Testis (tissue), 3 donors: ENCODE measurements around the gene RHOBTB3. TPM values are rescaled to one million over a fixed set of nuclear protein-coding genes. Genes with fewer than 3 reads are reported as not detected.
A peak's percentile ranks its signal among the peaks of the same experiment; 100 is the strongest.

Experiments used
- DNase-seq: peaks from one replicate; pipeline ENCODE4 v3.0.0-alpha.2; 2019
- H3K27ac ChIP-seq, 2 donors: fragments of 200-600 bp; sonication (generic); one replicate each; pipeline ENCODE4 v1.5.1; 2019
- H3K27me3 ChIP-seq: fragments of 200-600 bp; sonication (generic); one replicate; pipeline ENCODE4 v1.5.1; 2019
- H3K36me3 ChIP-seq: fragments of 200-600 bp; sonication (generic); one replicate; pipeline ENCODE4 v1.5.1; 2017; ENCODE audit warnings: low read depth; ENCODE audit errors: missing control alignments
- H3K4me1 ChIP-seq: fragments of 200-600 bp; sonication (generic); one replicate; pipeline ENCODE4 v1.5.1; 2019
- H3K4me3 ChIP-seq, 2 donors: fragments of 200-600 bp; sonication (generic); one replicate each; pipeline ENCODE4 v1.5.1; 2017 to 2019
- H3K9me3 ChIP-seq: fragments of 200-600 bp; sonication (generic); one replicate; pipeline ENCODE4 v1.5.1; 2017
- POLR2A ChIP-seq: fragments of 450-650 bp; IDR thresholded peaks from one replicate; pipeline ENCODE4 v1.6.1; 2017; ENCODE audit warnings: antibody characterized with exemption, mild to moderate bottlenecking, moderate library complexity
- WGBS, 2 donors: methylation state at CpG; one replicate each; pipeline ENCODE4 v1.1.5; 2018; 5-methylcytosine and 5-hydroxymethylcytosine counted together
- intact Hi-C: fragments of 100-400 bp; cut with DNase I; formaldehyde crosslinking; loops from one replicate; pipeline ENCODE4 v1.15.1; 2023; ENCODE audit warnings: low total_unique reads
- polyA plus RNA-seq: library from polyadenylated mRNA; stranded (reverse); fragments of 350-450 nt; fragmentation: Illumina TruSeq; extraction: RNeasy Lipid Tissue Mini Kit (QIAGEN cat#74804); gene quantifications from one replicate; pipeline ENCODE4 v1.2.3, GENCODE V29; 2014; ENCODE audit warnings: low read depth, low replicate concordance; ENCODE audit not compliant: insufficient read depth
- total RNA-seq, 2 donors: library from RNA; depleted of rRNA; stranded (reverse); fragments of >200 nt; gene quantifications; one replicate each; pipeline ENCODE4 v1.2.3, GENCODE V29; 2016
- TF ChIP-seq, protein P1 (sequence below), 3 experiments: fragments of 450-650 bp in 2 of 3; fragments of 200-600 bp in 1 of 3; sonication (generic) in 1 of 3; IDR thresholded peaks; one replicate each; pipeline ENCODE4 v1.5.1; 2016 to 2019; ENCODE audit warnings: antibody characterized with exemption in 3 of 3, mild to moderate bottlenecking in 2 of 3, moderate library complexity in 1 of 3

The RHOBTB3 gene
- total and polyA plus RNA-seq, 3 donors from 2014 or later, result 44.1 to 190 (median 163) TPM

DNA sequence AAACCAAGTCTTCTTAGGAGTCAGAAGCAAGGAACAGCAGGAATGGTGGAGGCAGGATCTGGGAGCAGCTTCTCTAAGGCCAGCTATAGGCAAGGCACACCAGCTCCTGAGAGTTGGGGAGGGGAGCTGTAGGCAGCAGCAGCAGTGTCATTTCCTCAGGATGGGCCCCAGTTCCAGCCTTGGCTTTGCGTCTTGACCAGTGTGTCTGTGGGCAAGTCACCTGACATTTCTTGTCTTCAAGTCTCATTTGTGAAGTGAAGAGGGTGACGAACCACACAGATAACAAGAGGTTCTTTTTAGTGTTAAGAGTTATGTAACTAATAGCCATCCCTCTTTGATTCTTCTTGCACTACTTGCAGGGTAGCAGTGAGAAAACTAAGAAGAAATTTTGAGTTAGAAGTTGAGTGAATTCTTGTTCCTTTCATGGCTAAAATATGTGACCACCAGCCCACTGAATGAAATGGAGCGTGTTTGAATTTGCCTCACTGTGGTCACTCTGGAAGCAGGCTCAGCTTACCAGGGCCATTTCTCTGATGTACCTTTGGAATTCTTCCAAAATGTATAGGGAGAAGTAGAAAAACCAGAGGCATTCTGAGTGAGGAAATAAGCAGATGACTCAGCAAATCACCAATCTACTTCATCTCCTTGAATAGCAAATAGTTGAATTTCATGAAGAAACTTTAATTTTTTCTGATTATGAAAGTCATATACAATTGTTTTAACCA, 42.4 kb downstream of the RHOBTB3 start:
- no peak for DNase-seq
- Histone ChIP-seq H3K27ac (peak overlapping the region; percentile 3 to 48), H3K9me3 (no peaks in the 10 kb centered on the region), H3K4me3 (no peak overlapping the region), H3K27me3 (no peaks in the 10 kb centered on the region), H3K4me1 (peaks cover 25% of the 10 kb centered on the region), H3K36me3 (no peaks in the 10 kb centered on the region)
- intact Hi-C loops, result no loop called here
- 73 to 80% methylated on average over 3 of the region's 3 CpGs for WGBS, 2 donors
- no peak for TF ChIP-seq POLR2A
- TF ChIP-seq, protein P1, sequence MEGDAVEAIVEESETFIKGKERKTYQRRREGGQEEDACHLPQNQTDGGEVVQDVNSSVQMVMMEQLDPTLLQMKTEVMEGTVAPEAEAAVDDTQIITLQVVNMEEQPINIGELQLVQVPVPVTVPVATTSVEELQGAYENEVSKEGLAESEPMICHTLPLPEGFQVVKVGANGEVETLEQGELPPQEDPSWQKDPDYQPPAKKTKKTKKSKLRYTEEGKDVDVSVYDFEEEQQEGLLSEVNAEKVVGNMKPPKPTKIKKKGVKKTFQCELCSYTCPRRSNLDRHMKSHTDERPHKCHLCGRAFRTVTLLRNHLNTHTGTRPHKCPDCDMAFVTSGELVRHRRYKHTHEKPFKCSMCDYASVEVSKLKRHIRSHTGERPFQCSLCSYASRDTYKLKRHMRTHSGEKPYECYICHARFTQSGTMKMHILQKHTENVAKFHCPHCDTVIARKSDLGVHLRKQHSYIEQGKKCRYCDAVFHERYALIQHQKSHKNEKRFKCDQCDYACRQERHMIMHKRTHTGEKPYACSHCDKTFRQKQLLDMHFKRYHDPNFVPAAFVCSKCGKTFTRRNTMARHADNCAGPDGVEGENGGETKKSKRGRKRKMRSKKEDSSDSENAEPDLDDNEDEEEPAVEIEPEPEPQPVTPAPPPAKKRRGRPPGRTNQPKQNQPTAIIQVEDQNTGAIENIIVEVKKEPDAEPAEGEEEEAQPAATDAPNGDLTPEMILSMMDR (IDR thresholded peaks at IDR 0.05), result no peak

DNA sequence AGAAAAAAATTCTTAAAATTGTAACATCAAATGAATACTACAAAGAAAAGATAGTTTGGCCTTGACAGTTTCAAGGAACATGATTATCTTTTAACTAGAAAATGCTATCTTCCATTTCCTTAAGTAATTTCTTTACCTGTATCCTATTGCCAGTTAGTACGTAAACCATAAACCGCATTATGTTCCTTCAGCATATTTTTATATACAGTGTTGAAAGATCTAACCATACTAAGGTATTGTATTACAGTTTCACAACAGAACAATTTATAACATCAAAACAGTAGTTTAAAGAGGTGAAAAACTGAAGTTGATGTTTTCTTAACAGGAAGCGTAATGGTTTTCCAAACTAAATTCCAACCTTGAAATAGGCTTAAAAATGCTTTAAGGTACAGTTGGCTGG, 46.3 kb downstream of the RHOBTB3 start:
- no peak for DNase-seq
- WGBS, 2 donors, result 81% methylated on average over 3 of the region's 3 CpGs
- H3K27me3 ChIP-seq, result no peaks in the 10 kb centered on the region
- peaks cover 29% of the 10 kb centered on the region for H3K4me1 ChIP-seq
- no peaks in the 10 kb centered on the region for H3K9me3 ChIP-seq
- TF ChIP-seq, protein P1 (IDR thresholded peaks at IDR 0.05), result no peak
- TF ChIP-seq POLR2A, result no peak
- H3K4me3 ChIP-seq, result no peak overlapping the region
- intact Hi-C loops, result no loop called here
- no peaks in the 10 kb centered on the region for H3K36me3 ChIP-seq
- peak overlapping the region; percentile 14 to 53 for H3K27ac ChIP-seq

DNA sequence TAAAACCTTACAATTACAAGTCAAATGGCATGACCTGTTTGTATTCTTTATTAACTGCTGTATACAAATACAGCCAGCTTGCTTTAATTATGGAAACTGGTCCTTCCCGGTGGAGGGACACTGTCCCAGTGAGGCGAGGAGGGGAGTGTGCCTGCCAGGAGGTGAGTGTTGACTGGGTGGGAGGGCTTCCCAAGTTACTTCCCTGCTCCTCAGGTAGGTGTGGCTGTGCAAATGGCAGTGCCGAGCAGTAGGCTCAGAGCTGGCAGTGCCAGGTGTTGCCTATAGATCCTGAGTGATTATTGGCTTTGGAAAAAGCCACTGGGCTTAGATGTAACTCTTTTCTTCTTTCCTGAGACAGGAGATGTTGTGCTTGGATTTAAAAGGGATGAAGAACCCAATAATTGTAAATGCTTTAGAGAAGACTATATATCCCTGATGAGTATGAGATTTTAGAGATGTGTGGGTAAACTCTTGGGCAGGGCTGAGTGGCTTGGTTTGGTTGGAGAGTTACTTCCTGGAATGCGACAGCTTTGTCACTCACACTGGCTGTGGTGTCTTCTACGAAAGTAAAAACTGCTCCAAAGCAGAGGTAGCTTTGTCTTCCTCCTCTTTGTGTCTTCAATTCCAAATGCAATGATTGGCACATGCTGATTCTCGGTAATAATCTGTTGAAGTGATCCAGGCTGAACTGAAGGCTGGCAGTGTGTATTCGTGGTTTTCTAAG, 47.7 kb downstream of the RHOBTB3 start:
- Histone ChIP-seq H3K36me3 (no peaks in the 10 kb centered on the region), H3K4me3 (no peak overlapping the region), H3K4me1 (peaks cover 29% of the 10 kb centered on the region), H3K27me3 (no peaks in the 10 kb centered on the region), H3K9me3 (no peaks in the 10 kb centered on the region), H3K27ac (peak overlapping the region; percentile 52 to 81)
- TF ChIP-seq, protein P1 (IDR thresholded peaks at IDR 0.05), result no peak
- TF ChIP-seq POLR2A, result no peak
- no peak for DNase-seq
- intact Hi-C loops, result no loop called here
- 67 to 76% methylated on average over 7 of the region's 7 CpGs for WGBS, 2 donors

DNA sequence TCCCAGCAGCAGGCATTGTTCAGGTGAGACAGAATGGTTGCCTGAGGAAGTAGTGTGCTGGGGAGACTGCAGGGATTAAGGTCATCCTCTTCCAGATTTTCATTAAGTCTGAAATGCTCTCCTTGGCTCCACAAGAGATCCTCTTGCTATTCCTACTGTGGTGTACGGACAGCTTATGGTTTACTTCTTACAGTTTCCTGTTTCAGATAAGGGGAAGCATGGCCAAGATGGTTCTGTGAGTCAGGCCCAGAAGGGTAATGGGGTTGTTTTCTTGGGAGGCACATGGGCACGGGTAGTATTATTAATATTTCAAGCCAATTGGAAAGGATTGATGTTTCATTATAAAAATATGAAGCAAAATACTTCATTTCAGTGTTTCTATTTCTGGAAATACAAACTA, 48.5 kb downstream of the RHOBTB3 start:
- intact Hi-C loops, result loop anchor here (5.0 kb wide), 1 partner anchor 68 kb away; no protein-coding TSS in a partner anchor
- Histone ChIP-seq H3K4me1 (peaks cover 29% of the 10 kb centered on the region), H3K36me3 (no peaks in the 10 kb centered on the region), H3K27me3 (no peaks in the 10 kb centered on the region), H3K4me3 (no peak overlapping the region), H3K27ac (peak overlapping the region; percentile 52 to 81), H3K9me3 (no peaks in the 10 kb centered on the region)
- DNase-seq, result no peak
- WGBS, 2 donors, result 18 to 35% methylated on average over 2 of the region's 2 CpGs
- TF ChIP-seq, protein P1 (IDR thresholded peaks at IDR 0.05), result no peak
- no peak for TF ChIP-seq POLR2A
